Karpas-422 (cell line): ENCODE data around the gene ADAT2. TPM values are rescaled to one million over a fixed set of nuclear protein-coding genes. Genes with fewer than 3 reads are reported as not detected.

Experiments used
- DNase-seq: peaks from one replicate; pipeline ENCODE4 v3.0.0-alpha.2; 2015
- H2AFZ ChIP-seq: fragments of 200-600 bp; sonication (generic); 2 replicates; pipeline ENCODE4 v1.6.1; 2014; ENCODE audit warnings: antibody characterized with exemption, low read length, mixed read lengths
- H3K27ac ChIP-seq: fragments of 200-600 bp; sonication (generic); 2 replicates; pipeline ENCODE4 v1.5.1; 2014; ENCODE audit warnings: mild to moderate bottlenecking, low read length, moderate library complexity
- H3K27me3 ChIP-seq: fragments of 200-600 bp; sonication (generic); 2 replicates; pipeline ENCODE4 v1.6.1; 2014; ENCODE audit warnings: low read length, mixed read lengths
- H3K36me3 ChIP-seq: fragments of 200-600 bp; sonication (generic); 2 replicates; pipeline ENCODE4 v1.6.1; 2014; ENCODE audit warnings: low read length, mixed read lengths; ENCODE audit not compliant: insufficient read depth
- H3K4me1 ChIP-seq: fragments of 200-600 bp; sonication (generic); 2 replicates; pipeline ENCODE4 v1.6.1; 2014; ENCODE audit warnings: mild to moderate bottlenecking, low read length, mixed read lengths
- H3K4me2 ChIP-seq: fragments of 200-600 bp; sonication (generic); 2 replicates; pipeline ENCODE4 v1.6.1; 2014; ENCODE audit warnings: low read length, low read depth, mild to moderate bottlenecking; ENCODE audit not compliant: poor library complexity, severe bottlenecking
- H3K4me3 ChIP-seq: fragments of 200-600 bp; sonication (generic); 2 replicates; pipeline ENCODE4 v1.5.1; 2014; ENCODE audit warnings: mild to moderate bottlenecking, antibody characterized with exemption, low read length, mixed read lengths
- H3K79me2 ChIP-seq: fragments of 200-600 bp; sonication (generic); 2 replicates; pipeline ENCODE4 v1.6.1; 2014; ENCODE audit warnings: mild to moderate bottlenecking, low read length, mixed read lengths
- H3K9ac ChIP-seq: fragments of 200-600 bp; sonication (generic); 2 replicates; pipeline ENCODE4 v1.6.0; 2014; ENCODE audit warnings: low read length
- H3K9me2 ChIP-seq: fragments of 200-600 bp; sonication (generic), shearing (Covaris generic); replicated peaks from 2 replicates; pipeline ENCODE4 v1.6.0; 2014; ENCODE audit warnings: mild to moderate bottlenecking, low read length, moderate library complexity; ENCODE audit not compliant: insufficient read depth
- H3K9me3 ChIP-seq: fragments of 300-700, 200-600 bp; sonication (generic); 2 replicates; pipeline ENCODE4 v1.6.1; 2014; ENCODE audit warnings: low read length, mixed read lengths
- H4K20me1 ChIP-seq: fragments of 200-600 bp; sonication (generic); 2 replicates; pipeline ENCODE4 v1.6.1; 2014; ENCODE audit warnings: mild to moderate bottlenecking, antibody characterized with exemption, low read length, low read depth; ENCODE audit not compliant: insufficient read depth
- total RNA-seq: library from RNA; depleted of rRNA; stranded (reverse); fragments of >200 nt; shearing (Covaris generic); gene quantifications from 2 replicates; pipeline ENCODE4 v1.2.3, GENCODE V29; 2014; ENCODE audit warnings: low replicate concordance

Gene ADAT2
- total RNA-seq, 1 experiment from 2014 or later, result 21.3 TPM

- Histone ChIP-seq H3K9ac (no peak overlapping the region), H3K79me2 (no peaks in the 10 kb centered on the region), H3K9me3 (no peaks in the 10 kb centered on the region), H3K36me3 (no peaks in the 10 kb centered on the region), H3K4me1 (peaks cover 7% of the 10 kb centered on the region), H3K9me2 (no peaks in the 10 kb centered on the region), H4K20me1 (no peaks in the 10 kb centered on the region), H3K27ac (no peak overlapping the region), H2AFZ (no peak overlapping the region), H3K4me2 (peak overlapping the region; percentile 19), H3K27me3 (no peaks in the 10 kb centered on the region), H3K4me3 (no peak overlapping the region)
- DNase-seq, result no peak
Observed at GRCh38 chr6:143406673-143407072, 43.8 kb downstream of the ADAT2 start.

GRCh38 chr6:143405373-143406154 is 44.9 kb downstream of the ADAT2 start:
- Histone ChIP-seq H2AFZ (no peak overlapping the region), H4K20me1 (no peaks in the 10 kb centered on the region), H3K9ac (no peak overlapping the region), H3K9me2 (no peaks in the 10 kb centered on the region), H3K36me3 (no peaks in the 10 kb centered on the region), H3K27ac (no peak overlapping the region), H3K4me1 (peaks cover 7% of the 10 kb centered on the region), H3K4me3 (no peak overlapping the region), H3K27me3 (no peaks in the 10 kb centered on the region), H3K9me3 (no peaks in the 10 kb centered on the region), H3K4me2 (no peak overlapping the region), H3K79me2 (no peaks in the 10 kb centered on the region)
- DNase-seq, result no peak

- Histone ChIP-seq H3K27ac (no peak overlapping the region), H3K4me2 (no peak overlapping the region), H3K9ac (no peak overlapping the region), H3K36me3 (no peaks in the 10 kb centered on the region), H2AFZ (no peak overlapping the region), H3K4me3 (no peak overlapping the region), H4K20me1 (no peaks in the 10 kb centered on the region), H3K9me2 (no peaks in the 10 kb centered on the region), H3K27me3 (no peaks in the 10 kb centered on the region), H3K79me2 (no peaks in the 10 kb centered on the region), H3K4me1 (peaks cover 7% of the 10 kb centered on the region), H3K9me3 (no peaks in the 10 kb centered on the region)
- no peak for DNase-seq
Observed at GRCh38 chr6:143402721-143403336, 47.7 kb downstream of the ADAT2 start.

- peaks cover 5% of the 10 kb centered on the region for H3K4me1 ChIP-seq
- H3K27ac ChIP-seq, result no peak overlapping the region
- DNase-seq, result no peak
- no peak overlapping the region for H2AFZ ChIP-seq
- H3K36me3 ChIP-seq, result no peaks in the 10 kb centered on the region
- no peaks in the 10 kb centered on the region for H4K20me1 ChIP-seq
- no peaks in the 10 kb centered on the region for H3K9me3 ChIP-seq
- H3K9me2 ChIP-seq, result no peaks in the 10 kb centered on the region
- H3K27me3 ChIP-seq, result no peaks in the 10 kb centered on the region
- no peak overlapping the region for H3K4me2 ChIP-seq
- H3K9ac ChIP-seq, result no peak overlapping the region
- H3K4me3 ChIP-seq, result no peak overlapping the region
- H3K79me2 ChIP-seq, result no peaks in the 10 kb centered on the region
Observed at GRCh38 chr6:143401636-143402370, 48.7 kb downstream of the ADAT2 start.

GRCh38 chr6:143401068-143401446 is 49.4 kb downstream of the ADAT2 start:
- DNase-seq, result no peak
- Histone ChIP-seq H3K4me3 (no peak overlapping the region), H3K4me2 (no peak overlapping the region), H3K9me3 (no peaks in the 10 kb centered on the region), H3K9me2 (no peaks in the 10 kb centered on the region), H3K36me3 (no peaks in the 10 kb centered on the region), H2AFZ (no peak overlapping the region), H3K4me1 (no peaks in the 10 kb centered on the region), H3K27ac (no peak overlapping the region), H3K9ac (no peak overlapping the region), H4K20me1 (no peaks in the 10 kb centered on the region), H3K79me2 (no peaks in the 10 kb centered on the region), H3K27me3 (no peaks in the 10 kb centered on the region)

GRCh38 chr6:143400258-143401067 is 50.0 kb downstream of the ADAT2 start:
- Histone ChIP-seq H3K27me3 (no peaks in the 10 kb centered on the region), H3K4me2 (no peak overlapping the region), H3K9me2 (no peaks in the 10 kb centered on the region), H3K79me2 (no peaks in the 10 kb centered on the region), H3K4me3 (no peak overlapping the region), H3K36me3 (no peaks in the 10 kb centered on the region), H3K9ac (no peak overlapping the region), H3K9me3 (no peaks in the 10 kb centered on the region), H2AFZ (no peak overlapping the region), H4K20me1 (no peaks in the 10 kb centered on the region), H3K4me1 (no peaks in the 10 kb centered on the region), H3K27ac (no peak overlapping the region)
- no peak for DNase-seq

- no peak for DNase-seq
- Histone ChIP-seq H3K9ac (no peak overlapping the region), H3K27ac (no peak overlapping the region)
Observed at GRCh38 chr6:143399775-143400174, 50.7 kb downstream of the ADAT2 start.

GRCh38 chr6:143399176-143399575 is 51.3 kb downstream of the ADAT2 start:
- H3K9me3 ChIP-seq, result no peaks in the 10 kb centered on the region
- H3K79me2 ChIP-seq, result no peaks in the 10 kb centered on the region
- H3K36me3 ChIP-seq, result no peaks in the 10 kb centered on the region
- H4K20me1 ChIP-seq, result no peaks in the 10 kb centered on the region
- H3K4me1 ChIP-seq, result no peaks in the 10 kb centered on the region
- H3K9ac ChIP-seq, result no peak overlapping the region
- no peak overlapping the region for H3K4me3 ChIP-seq
- H3K27ac ChIP-seq, result no peak overlapping the region
- no peak overlapping the region for H3K4me2 ChIP-seq
- no peak overlapping the region for H2AFZ ChIP-seq
- DNase-seq, result no peak
- no peaks in the 10 kb centered on the region for H3K27me3 ChIP-seq
- H3K9me2 ChIP-seq, result no peaks in the 10 kb centered on the region

More at GRCh38 chr6:143399775-143400174, 50.7 kb downstream of the ADAT2 start:
- Histone ChIP-seq H3K9me3 (no peaks in the 10 kb centered on the region), H3K27me3 (no peaks in the 10 kb centered on the region), H3K4me1 (no peaks in the 10 kb centered on the region), H3K79me2 (no peaks in the 10 kb centered on the region), H2AFZ (no peak overlapping the region), H4K20me1 (no peaks in the 10 kb centered on the region), H3K4me2 (no peak overlapping the region), H3K9me2 (no peaks in the 10 kb centered on the region), H3K36me3 (no peaks in the 10 kb centered on the region), H3K4me3 (no peak overlapping the region)
